Measurements from ENCODE around the gene MTMR4.
"Not testable (repeated sequence)": the region's sequence is repeated elsewhere in the genome, so short reads cannot be mapped to it uniquely, and the experiment has no call there.

Gene MTMR4

DNA sequence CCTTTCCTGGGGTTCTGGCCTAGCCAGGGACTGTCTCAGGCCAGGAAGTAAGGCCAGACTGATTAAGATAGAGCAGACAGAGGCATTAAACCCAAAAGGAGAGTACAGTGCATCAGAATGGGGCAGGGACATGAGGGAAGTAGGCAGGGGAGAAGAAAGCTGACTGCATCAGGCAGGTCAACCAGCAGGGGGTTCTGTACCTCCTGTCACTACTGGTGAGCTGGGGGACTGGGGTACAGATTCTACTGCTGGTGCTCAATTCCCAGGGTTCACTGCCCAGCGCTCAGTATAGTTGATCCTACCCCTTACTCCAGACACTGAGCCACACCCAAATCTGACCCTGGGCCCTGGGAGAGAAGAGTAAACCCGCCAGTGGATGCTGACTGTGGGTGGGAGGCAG is 12.9 kb upstream of the MTMR4 start:
- DNase-seq, result peak in 10 of 56 donors; percentile 18 to 62 (median 38)

DNA sequence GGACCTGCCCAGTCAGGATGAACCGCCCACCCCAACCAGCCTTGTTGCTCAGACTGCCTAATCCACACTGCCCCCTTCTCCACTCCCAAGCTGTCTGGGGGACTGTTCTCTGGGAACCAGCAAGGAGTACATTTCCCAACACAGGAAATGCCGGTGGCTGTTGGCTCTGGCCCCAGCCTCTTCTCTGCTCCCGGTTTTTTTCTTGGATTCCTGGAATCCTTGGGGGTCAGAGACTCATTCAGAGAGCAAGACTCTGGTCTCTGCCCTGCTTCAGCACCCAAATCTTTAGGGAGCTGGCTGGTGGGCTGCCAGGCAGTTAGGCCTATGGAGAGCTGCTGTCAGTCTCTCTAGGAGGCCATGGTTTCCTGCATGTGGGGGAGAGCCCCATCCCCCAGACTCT is 10.8 kb upstream of the MTMR4 start:
- no peak for DNase-seq

DNA sequence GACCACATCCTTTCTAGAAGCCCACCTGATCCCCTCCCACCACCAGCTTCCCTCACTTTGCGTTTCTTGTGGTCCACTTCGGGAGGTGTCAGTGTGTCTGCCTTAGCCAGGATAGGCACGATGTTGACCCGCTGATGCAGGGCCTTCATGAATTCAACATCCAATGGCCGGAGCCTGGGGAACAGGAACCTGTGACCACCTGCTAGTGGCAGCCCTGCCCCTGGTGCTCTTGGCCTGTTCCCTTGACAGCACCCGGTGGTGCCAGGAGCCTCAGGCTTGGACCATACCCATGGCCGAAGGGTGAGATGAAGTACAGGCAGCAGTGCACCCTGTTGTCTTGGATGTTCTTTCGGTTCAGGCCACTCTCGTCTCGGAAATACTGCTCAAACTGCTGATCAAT is 7.2 kb upstream of the MTMR4 start:
- DNase-seq, result no peak

DNA sequence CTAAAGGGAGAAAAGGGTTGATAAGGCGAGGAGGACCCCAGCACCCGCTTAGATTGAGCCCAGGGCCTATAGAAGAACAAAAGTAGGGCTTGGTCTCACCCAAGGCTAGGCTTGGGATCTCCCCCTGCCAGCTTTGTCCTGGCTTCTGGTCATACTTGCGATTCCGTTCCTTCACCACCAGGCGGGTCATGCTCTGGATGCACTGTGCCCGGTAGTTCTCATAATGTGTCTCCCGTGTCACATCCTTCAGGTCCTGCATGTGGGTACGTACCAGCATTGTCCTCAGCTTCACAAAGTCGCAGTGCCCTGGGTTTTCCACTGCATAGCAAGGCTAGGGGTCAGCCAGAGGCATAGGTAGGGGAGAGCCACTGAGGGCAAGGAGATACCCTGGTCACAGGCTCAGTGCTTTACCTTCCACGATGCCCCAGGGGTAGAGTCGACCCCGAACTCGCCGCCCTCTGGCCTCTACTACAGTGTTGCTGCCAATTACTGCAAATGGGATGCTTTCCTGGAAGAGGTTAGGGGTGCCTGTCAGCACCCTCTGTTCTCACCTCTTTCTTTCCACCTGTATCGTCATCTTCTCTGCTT is 6.5 kb upstream of the MTMR4 start:
- DNase-seq, result peak in 2 of 56 donors; percentile 17 to 42

DNA sequence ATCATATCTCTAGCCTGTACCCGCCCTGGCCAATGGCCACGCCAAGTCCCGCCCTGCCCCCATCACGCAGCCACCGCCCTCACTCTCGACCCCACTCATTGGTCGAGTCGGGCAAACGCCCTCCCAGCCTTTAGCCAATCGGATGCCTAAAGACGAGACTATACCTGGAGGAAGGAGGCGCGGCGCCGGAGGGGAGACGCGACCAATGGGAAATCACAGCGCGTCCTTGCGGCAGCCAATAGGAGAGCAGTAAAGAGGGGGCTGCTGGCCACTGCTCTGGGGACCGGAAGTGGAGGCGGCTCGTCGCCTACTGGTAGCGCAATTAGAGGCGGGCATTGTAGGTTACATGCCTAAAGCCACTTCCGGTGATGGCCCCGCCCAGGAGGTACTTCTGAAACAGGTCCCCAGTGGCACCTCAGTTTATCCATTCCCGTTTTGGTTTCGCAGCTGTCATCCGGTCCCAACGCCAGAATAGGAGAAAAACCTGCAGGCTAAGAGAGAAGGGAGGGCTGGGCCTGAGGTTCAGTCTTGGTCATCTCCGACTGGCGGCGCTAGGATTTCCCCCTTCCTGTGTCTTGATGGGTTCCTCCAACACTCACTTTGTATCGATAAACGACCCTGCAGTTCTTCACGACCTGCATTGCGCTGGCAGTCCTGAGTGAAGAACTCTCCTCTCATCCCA is 3.6 kb upstream of the MTMR4 start:
- peak; percentile 92 to 100 (median 100) for DNase-seq

DNA sequence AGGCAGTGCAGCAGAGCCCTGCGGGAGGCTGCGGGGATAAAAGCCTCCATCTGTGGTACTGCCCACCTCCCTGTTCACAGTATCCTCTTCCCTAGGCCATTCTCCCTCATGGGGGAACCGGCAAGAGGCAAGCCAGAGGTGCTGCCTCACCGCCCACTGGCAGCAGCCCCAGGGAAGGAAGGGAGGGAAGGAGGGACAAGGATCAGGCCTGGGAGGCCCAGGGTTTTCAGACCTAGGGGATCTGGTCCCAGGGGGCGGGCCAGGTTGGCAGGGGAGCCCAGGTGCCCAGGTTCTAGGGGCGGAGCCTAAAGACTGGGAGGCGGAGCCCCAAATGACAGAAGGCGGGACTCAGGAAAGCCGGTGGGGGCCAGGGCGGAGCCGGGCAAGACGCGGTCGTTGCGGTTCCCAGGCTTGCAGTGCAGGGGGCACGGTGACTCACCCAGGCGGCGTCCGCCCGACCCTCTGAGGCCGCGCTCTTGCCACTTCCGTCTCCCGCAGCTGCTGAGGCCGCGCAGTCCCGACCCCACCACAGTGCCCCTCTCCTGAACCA is 3.0 kb upstream of the MTMR4 start:
- no peak for DNase-seq

DNA sequence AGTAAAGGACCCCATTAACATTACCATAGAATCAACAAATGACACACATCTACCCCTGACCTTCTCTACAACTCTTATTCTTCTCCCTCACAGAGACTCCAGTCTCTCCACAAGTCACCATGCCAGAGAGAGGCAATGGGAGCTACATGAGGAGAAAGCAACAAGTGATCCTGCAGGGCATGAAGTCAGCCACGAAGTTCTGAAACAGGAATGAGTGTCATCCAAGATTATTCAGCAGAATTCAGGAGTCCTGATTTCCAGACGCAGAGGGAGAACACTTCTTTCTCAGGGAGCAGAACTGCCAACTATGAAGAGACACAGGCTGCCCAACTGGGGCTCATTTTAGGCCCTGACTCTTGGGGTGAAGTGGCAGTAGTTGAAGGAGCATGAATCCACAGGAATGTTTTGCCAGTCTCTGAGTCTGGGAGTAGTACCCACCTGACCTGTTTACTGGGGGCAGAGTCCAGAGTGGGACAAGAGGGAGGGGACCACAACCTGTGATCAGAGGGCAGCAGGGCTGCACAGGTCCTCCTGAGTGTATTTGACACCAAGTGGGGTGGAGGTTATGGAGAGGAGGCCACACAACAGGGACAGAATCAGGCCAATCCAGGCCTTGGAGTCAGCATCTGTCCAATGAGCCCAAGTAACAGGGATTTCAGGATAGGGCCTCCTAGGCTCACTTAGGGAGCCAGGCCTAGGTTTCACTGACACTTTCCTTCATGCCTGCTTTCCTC is 2.4 kb upstream of the MTMR4 start:
- no peak for DNase-seq

DNA sequence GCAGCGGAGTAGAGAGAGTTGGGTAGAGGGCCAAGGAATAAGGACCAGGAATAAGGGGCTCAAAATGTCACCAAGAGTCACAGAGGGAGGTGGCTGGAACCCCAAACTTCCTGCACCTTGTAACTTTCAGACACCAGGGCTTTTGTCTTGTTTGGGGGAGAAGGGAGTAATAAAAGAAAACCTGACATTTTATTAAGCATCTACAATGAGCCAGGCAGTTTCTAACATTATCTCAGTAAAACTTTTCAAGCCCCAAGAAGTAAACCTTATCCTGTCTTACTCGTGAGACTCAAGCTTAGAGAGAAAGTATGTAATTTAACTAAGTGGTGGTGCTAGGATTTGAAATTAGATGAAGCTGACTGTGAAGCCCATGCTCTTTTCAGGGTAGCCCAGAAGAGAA is 848 bp upstream of the MTMR4 start:
- DNase-seq, result no peak

DNA sequence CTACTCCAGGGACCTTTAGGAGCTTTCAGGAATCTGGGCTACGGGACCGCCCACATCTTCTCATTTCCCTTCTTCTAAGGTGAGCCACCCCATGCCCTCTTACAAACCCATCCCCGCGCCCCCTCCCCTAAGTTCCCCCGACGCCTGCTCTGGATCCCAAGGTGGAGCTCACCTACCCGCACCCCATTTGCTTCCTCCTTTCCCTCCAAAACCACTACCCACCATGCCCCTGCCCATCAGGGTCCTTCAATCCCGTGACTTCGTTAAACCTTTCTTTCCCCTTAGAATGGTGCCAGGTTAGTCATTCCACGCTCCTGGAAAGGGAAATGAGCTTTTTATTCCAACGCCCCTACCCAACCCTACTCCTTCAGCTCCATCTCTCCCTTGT is 326 bp upstream of the MTMR4 start:
- no peak for DNase-seq

DNA sequence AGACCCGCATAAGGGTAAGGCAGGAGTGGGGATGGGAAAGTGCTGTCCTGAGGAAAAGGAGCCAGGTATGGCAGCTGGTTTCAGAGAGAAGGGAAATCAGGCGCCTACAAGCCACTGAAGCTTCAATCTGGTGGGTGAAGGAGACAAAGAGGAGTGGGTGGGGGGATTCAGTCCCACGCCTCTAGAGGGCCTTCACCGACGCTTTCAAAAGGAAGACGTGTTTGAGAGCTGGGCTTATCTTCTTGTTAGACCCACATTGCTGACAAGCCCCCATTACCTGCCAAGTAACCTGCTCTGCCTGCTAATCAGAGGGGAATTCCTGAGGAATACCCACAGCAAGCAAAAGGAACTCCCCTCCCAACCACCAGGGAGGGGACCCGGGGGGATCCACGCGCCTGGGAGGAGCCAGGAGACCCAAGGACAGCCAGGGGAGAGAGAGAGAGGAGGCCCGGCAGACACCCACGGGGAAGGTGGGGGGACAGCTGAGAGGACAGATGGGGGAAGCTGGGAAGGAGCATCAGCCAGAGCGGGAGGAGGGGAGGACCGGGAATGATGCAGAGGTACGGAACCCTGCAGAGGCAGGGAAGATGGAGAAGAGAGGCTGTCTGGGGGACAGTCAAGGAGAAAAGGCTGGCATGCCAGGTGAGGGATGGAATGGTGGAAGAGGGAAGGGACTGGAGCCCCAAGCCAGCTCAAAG is 1.0 kb downstream of the MTMR4 start:
- peak in 7 of 56 donors; percentile 43 to 70 (median 55) for DNase-seq

DNA sequence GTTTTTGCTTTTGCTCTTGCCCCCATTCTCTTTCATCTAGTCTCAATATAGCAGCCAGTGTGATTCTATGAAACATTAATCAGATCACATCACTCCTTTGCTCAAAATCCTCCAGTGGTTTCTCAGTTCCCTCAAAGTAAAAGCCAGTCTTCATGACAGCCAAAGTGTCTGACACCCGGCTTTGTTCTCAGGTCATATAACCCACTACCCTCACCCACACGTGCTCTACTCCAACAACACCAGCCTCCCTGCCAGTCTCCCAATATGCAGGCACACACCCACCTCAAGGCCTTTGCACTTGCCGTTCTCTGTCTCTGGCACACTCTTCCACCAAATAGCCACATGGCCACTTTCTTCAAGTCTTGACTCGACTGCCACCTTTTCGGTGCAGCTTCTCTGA is 4.4 kb downstream of the MTMR4 start:
- DNase-seq, result no peak

DNA sequence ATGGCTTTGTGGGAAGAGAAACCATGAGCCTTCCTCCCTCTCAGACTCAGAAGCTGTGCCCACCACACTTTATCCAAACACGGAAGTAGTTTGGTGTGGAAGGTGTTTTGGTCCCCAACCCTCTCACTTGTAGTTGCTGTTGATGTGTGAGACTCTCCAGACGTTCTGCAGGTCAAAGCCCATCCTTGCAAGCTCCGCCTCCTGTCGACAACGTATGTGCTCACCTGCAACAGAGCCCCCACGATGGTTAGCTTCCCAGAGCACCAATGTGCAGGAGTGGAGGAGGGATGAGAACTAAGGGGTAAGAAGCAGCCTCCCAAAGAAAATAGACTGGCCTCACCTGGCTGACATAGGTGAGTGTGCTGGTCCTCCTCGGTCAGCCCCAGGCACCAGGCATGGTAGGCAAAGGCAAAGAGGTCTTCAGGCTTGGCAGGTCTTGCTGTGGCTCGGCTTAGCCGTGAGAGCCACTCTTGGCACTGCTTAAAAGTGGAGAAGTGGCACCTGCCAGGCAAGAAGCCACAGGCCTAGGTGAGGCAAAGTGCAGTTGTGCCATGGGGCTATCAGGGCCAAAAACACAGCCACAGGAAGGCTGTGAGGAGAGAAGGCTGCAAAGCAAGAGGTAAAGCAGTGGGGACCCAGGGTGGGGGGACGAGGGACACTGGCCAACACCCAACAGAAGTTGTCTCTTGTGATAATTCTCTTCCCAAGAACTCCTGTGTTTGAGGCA is 5.9 kb downstream of the MTMR4 start:
- DNase-seq, result no peak

DNA sequence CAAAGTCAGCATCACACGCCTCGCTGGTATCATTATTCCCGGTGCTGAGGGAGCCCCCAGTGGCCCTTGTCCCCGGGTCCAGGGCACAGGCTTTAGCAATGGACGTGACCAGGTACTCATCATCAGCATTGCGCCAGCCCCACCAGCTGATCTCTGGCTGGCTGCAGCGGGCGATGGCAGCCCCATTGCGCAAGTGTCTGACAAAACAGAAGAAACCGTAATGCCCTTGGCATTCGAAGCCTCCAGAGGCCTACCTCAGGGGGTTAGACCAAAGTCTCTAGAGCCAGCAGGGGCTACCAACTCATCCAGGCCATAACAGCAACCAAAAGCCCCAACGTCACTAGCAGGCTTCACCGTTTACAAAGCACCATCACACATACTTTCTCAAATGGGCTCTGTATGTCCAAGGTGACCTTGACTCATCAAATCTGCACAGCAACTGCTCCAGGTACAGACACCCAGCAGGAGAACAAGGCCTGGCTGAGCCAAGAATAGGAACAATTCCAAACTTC is 7.3 kb downstream of the MTMR4 start:
- no peak for DNase-seq

DNA sequence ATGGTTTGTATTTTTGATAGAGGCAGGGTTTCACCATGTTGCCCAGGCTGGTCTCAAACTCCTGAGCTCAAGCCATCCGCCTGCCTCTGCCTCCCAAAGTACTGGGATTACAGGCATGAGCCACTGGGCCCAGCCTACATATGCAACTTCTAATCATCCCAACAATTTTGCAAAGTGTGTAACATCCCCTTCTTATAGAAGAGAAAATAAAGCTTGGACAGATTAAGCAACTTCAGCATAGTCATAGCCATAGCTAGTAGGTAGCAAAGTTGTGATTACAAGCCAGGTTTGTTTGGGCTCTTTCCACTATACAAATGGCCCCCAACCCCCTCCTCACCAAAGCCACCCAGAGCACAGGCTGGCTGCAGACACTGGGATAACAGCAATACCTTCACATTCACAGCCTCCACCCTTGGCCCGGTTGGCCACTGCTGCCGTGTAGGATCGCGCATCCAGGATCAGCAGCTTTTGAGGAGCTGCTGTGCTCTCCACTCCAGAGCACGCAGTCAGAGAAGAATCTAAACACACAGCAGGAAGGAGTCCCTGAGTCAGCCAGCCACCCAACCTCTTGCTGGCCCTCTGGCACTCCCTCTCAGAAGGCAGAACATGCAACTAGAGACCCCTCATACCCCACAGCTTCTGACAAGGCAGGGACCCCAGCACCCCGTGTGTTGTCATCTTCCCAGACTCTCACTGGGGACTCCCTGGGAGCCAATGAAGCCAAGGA is 7.9 kb downstream of the MTMR4 start:
- no peak for DNase-seq

DNA sequence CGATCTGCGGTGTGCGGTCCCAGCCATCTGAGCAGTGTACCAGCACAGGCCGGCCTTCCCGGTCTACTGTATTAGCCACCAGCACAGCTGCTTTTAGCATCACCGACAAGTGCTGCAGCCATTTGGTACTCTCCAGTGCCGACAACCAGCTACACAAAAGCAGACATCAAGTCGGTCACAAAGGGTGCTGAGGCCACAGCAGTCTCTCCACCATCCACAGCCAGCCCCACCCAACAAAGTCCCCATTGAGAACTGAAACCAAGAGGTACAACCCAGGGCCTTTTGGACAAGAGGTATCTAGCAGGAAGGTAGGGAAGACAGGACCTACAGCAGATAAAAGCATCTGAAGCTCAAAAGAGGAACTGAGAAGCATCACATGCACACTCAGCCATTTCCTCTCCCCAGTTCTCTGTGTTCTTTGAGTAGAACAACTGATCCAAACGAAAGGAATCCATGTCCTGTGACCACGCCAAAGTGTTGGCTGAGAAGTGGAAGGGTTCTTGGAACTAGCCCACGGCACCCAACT is 9.5 kb downstream of the MTMR4 start:
- peak in 1 of 56 donors; percentile 33 for DNase-seq

DNA sequence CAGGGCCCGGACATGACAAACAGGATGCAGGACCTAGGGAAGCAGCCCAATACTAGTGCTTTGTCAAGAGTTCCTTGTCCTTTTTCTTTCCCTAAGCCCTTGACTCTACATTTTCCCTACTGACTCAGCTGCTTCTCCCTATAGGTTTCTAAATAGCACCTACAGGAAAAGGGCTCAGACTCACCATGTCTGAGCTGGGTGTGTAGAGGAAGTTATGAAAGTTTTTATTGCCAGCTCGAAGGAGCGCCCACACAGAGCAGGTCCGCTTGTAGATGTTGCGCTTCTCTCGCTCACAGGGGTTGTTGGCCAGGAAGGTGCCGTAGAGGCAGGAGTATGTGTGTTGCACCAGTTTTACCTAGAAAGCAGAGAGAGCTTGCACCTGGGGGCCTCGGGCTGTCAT is 10.6 kb downstream of the MTMR4 start:
- no peak for DNase-seq

DNA sequence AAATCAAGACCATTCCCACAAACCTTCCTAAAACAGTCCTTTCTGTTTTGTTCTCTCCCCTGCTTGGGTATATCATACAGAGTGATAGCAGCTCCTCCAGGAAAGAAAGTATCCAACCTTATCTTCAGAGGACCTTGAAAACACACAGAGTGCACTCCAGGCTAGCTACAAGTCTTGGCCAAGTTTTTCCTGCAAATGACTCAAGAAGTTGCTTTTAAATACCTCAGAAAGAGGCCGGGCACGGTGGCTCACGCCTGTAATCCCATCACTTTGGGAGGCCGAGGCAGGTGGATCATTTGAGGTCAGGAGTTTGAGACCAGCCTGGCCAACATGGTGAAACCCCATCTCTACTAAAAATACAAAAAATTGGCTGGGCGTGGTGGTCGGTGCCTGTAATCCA is 11.3 kb downstream of the MTMR4 start:
- DNase-seq, result not testable (repeated sequence)

DNA sequence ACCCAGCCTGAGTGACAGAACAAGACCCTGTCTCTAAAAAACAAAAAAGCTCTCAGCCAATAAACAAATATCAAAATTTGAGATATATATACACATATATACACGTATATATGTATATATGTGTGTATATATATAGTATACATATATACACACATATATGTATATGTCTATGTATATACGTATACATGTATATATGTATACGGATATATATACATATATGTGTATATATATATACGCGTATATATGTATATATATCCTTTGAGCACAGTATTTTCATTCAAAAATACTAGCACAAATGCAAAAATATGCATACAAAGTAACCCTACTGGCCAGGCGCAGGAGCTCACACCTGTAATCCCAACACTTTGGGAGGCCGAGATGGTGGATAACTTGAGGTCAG is 13.0 kb downstream of the MTMR4 start:
- DNase-seq, result no peak

DNA sequence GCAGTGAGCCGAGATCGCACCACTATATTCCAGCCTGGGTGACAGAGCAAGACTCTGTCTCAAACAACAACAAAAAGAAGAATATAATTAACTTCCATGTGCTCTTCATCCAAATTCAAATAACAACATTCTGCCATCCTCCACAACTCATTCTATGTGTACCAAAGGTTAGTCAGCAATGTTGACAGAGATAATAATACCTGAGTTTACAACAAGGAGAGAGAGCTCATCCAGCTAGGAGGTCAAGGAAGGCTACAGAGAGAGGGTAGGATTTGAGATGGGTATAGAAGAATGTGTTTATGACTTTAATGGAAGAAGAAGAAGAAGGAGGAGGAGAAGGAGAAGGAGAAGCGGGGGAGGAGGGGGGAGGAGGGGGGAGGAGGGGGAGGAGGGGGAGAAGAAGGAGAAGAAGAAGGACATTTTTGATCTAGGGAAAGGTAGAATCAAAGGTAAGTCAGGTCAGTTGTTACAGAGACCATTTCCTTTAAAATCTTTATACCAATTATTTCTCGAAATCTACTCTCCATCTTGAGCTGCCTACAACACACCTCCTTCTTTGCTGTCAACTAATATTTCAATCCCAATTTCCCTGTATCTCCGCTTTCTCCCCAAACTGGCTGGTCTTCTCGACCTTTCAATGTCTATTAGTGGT is 16.1 kb downstream of the MTMR4 start:
- no peak for DNase-seq
